Uterine smooth muscle cell (primary cell): Measurements from ENCODE around the gene SOX9. TPM values are rescaled to one million over a fixed set of nuclear protein-coding genes. Genes with fewer than 3 reads are reported as not detected.

Source experiments
- total RNA-seq: library from RNA; depleted of rRNA; stranded (reverse); fragments of >200 nt; gene quantifications from 2 replicates; pipeline ENCODE4 v1.2.3, GENCODE V29; 2014

Gene SOX9
- 2.9 and 3.2 TPM in 2 replicates for total RNA-seq

GRCh38 chr17:72120642-72121163 is at the start of gene SOX9:
Gene SOX9, plus strand, starts transcription at chr17:72121020. Its CDS starts 372 bp downstream, at chr17:72121392.

